Left ventricle myocardium inferior (tissue), 1 donor: ENCODE results near the gene RPP21. TPM values are rescaled to one million over a fixed set of nuclear protein-coding genes. Genes with fewer than 3 reads are reported as not detected.

Experiments
- DNase-seq: peaks from one replicate; pipeline ENCODE4 v3.0.0-alpha.2; 2020
- H3K27ac ChIP-seq: fragments of 200-600 bp; replicated peaks from 2 replicates; pipeline ENCODE4 v1.8.0; 2021
- H3K27me3 ChIP-seq: fragments of 200-600 bp; 2 replicates; pipeline ENCODE4 v1.8.0; 2021; ENCODE audit warnings: low read depth
- H3K36me3 ChIP-seq: fragments of 200-600 bp; 2 replicates; pipeline ENCODE4 v1.8.0; 2021
- H3K4me1 ChIP-seq: fragments of 200-600 bp; 2 replicates; pipeline ENCODE4 v1.8.0; 2021
- H3K4me3 ChIP-seq: fragments of 200-600 bp; 2 replicates; pipeline ENCODE4 v1.8.0; 2021; ENCODE audit warnings: mild to moderate bottlenecking, moderate library complexity
- H3K9me3 ChIP-seq: fragments of 200-600 bp; replicated peaks from 2 replicates; pipeline ENCODE4 v1.8.0; 2021
- CTCF ChIP-seq: fragments of 200-600 bp; IDR thresholded peaks from 2 replicates; pipeline ENCODE4 v1.8.0; 2021; ENCODE audit warnings: antibody characterized with exemption, mild to moderate bottlenecking, borderline replicate concordance
- intact Hi-C: fragments of 100-400 bp; cut with micrococcal nuclease; formaldehyde crosslinking; loops from one replicate; pipeline ENCODE4 v1.11.0; 2022
- total RNA-seq: library from RNA; stranded (reverse); fragmentation: NEBNext Ultra II Directional; extraction: Animal tissue kit (Norgen Biotek cat#: 25700); gene quantifications from one replicate; pipeline ENCODE4 v1.2.1, GENCODE V29; 2021
- donor health status: DM: no; HTN: yes; CAD: no; lungs with severe emphysema.

The RPP21 gene
- total RNA-seq, 1 donor from 2014 or later: 25.7 TPM

- Histone ChIP-seq H3K4me1 (no peaks in the 10 kb centered on the region), H3K27ac (no peak overlapping the region), H3K4me3 (no peak overlapping the region), H3K36me3 (peaks cover 93% of the 10 kb centered on the region), H3K9me3 (no peaks in the 10 kb centered on the region), H3K27me3 (no peaks in the 10 kb centered on the region)
- no peak for TF ChIP-seq CTCF
- no peak for DNase-seq
- intact Hi-C loops: no loop called here
Measured at GRCh38 chr6:30334075-30334783, 10.7 kb upstream of the RPP21 start.

GRCh38 chr6:30340589-30341054, 4.3 kb upstream of the RPP21 start:
- H3K36me3 ChIP-seq: peaks cover 64% of the 10 kb centered on the region
- TF ChIP-seq CTCF: no peak
- intact Hi-C loops: no loop called here

GRCh38 chr6:30341218-30341617, 3.7 kb upstream of the RPP21 start:
- no peak for TF ChIP-seq CTCF
- no peak overlapping the region for H3K27ac ChIP-seq
- DNase-seq: no peak
- no peaks in the 10 kb centered on the region for H3K9me3 ChIP-seq
- H3K27me3 ChIP-seq: no peaks in the 10 kb centered on the region
- peaks cover 58% of the 10 kb centered on the region for H3K36me3 ChIP-seq
- no peak overlapping the region for H3K4me3 ChIP-seq
- peaks cover 18% of the 10 kb centered on the region for H3K4me1 ChIP-seq
- intact Hi-C loops: no loop called here

More at GRCh38 chr6:30340589-30341054, 4.3 kb upstream of the RPP21 start:
- H3K27ac ChIP-seq: no peak overlapping the region
- no peaks in the 10 kb centered on the region for H3K9me3 ChIP-seq
- no peak overlapping the region for H3K4me3 ChIP-seq
- H3K4me1 ChIP-seq: peaks cover 12% of the 10 kb centered on the region
- H3K27me3 ChIP-seq: no peaks in the 10 kb centered on the region
- no peak for DNase-seq

GRCh38 chr6:30341728-30342127, 3.2 kb upstream of the RPP21 start:
- H3K4me1 ChIP-seq: peaks cover 21% of the 10 kb centered on the region
- peaks cover 58% of the 10 kb centered on the region for H3K36me3 ChIP-seq

GRCh38 chr6:30344191-30344867, 627 bp upstream of the RPP21 start:
- Histone ChIP-seq H3K27ac (peak overlapping the region; percentile 91), H3K4me1 (peaks cover 21% of the 10 kb centered on the region), H3K27me3 (no peaks in the 10 kb centered on the region), H3K4me3 (peak overlapping the region; percentile 78), H3K36me3 (peaks cover 43% of the 10 kb centered on the region), H3K9me3 (no peaks in the 10 kb centered on the region)
- DNase-seq: no peak
- intact Hi-C loops: no loop called here
- TF ChIP-seq CTCF: no peak

More at GRCh38 chr6:30341728-30342127, 3.2 kb upstream of the RPP21 start:
- no peak for DNase-seq
- intact Hi-C loops: no loop called here
- Histone ChIP-seq H3K27me3 (no peaks in the 10 kb centered on the region), H3K27ac (no peak overlapping the region), H3K9me3 (no peaks in the 10 kb centered on the region), H3K4me3 (no peak overlapping the region)
- TF ChIP-seq CTCF: no peak
